Measurements from ENCODE around the gene GP1BA. TPM values are rescaled to one million over a fixed set of nuclear protein-coding genes. Genes with fewer than 3 reads are reported as not detected.

GP1BA gene
- total and polyA plus RNA-seq, 2 experiments from 2014 or later: 0.24 TPM; not detected in 1

GRCh38 chr17:4938688-4939545 is 6.8 kb downstream of the GP1BA start:
- Mint-ChIP-seq H3K4me1 (peaks cover 32% of the 10 kb centered on the region), H3K27me3 (ENCODE audit: insufficient read depth, low read depth, poor library complexity) (peaks cover 13% of the 10 kb centered on the region), H3K27ac (peak overlapping the region; percentile 94), H3K4me3 (peak overlapping the region; percentile 92), H3K36me3 (ENCODE audit: low read depth) (peaks cover 69% of the 10 kb centered on the region), H3K9me3 (no peaks in the 10 kb centered on the region)
- H3K4me2 ChIP-seq: peak overlapping the region; percentile 100
- ATAC-seq (no peak; the same call in 1 of the 3 replicates), DNase-seq (ENCODE audit: low spot score) (no peak)
- peak overlapping the region; percentile 84 for H3K27ac ChIP-seq (ENCODE audit: low read depth)
- peaks cover 18% of the 10 kb centered on the region; the same call in 1 of the 2 replicates for H4K20me1 ChIP-seq (replicated peaks; ENCODE audit: insufficient read depth)
- H3K36me3 ChIP-seq (ENCODE audit: insufficient read depth): peaks cover 5% of the 10 kb centered on the region; the same call in 1 of the 2 replicates
- H2AFZ ChIP-seq: 0 out of 2 replicates have a peak overlapping the region, but pooled peaks have one; percentile 26
- TF ChIP-seq NANOG (IDR thresholded peaks at IDR 0.05; ENCODE audit: borderline replicate concordance) (no peak), JUNB (IDR thresholded peaks at IDR 0.05; ENCODE audit: unreplicated experiment) (no peak), POLR2AphosphoS5 (IDR thresholded peaks at IDR 0.05; ENCODE audit: low read depth) (no peak)
- H3K4me3 ChIP-seq: peak overlapping the region; percentile 78
- peaks cover 34% of the 10 kb centered on the region for H3K79me2 ChIP-seq (replicated peaks; ENCODE audit: insufficient read depth)
- H3F3A ChIP-seq (replicated peaks; ENCODE audit: low read depth): peaks cover 35% of the 10 kb centered on the region
- H3K27me3 ChIP-seq (ENCODE audit: insufficient read depth): no peaks in the 10 kb centered on the region
- H3K4me1 ChIP-seq (ENCODE audit: insufficient read depth): peaks cover 16% of the 10 kb centered on the region
- no peaks in the 10 kb centered on the region for H3K9me2 ChIP-seq (ENCODE audit: insufficient read depth)

GRCh38 chr17:4939546-4939795 is 7.4 kb downstream of the GP1BA start:
- Histone ChIP-seq H3K27ac (ENCODE audit: low read depth) (peak overlapping the region; percentile 84), H4K20me1 (replicated peaks; ENCODE audit: insufficient read depth) (peaks cover 19% of the 10 kb centered on the region; the same call in 1 of the 2 replicates), H3F3A (replicated peaks; ENCODE audit: low read depth) (peaks cover 39% of the 10 kb centered on the region), H3K4me3 (peak overlapping the region; percentile 78), H3K4me1 (ENCODE audit: insufficient read depth) (peaks cover 20% of the 10 kb centered on the region), H3K36me3 (ENCODE audit: insufficient read depth) (peaks cover 5% of the 10 kb centered on the region; the same call in 1 of the 2 replicates), H2AFZ (0 out of 2 replicates have a peak overlapping the region, but pooled peaks have one; percentile 26), H3K4me2 (peak overlapping the region; percentile 100), H3K9me2 (ENCODE audit: insufficient read depth) (no peaks in the 10 kb centered on the region), H3K79me2 (replicated peaks; ENCODE audit: insufficient read depth) (peaks cover 34% of the 10 kb centered on the region), H3K27me3 (ENCODE audit: insufficient read depth) (no peaks in the 10 kb centered on the region)
- ATAC-seq (peak; percentile 12), DNase-seq (ENCODE audit: low spot score) (peak; percentile 55)
- H3K4me1 Mint-ChIP-seq: peaks cover 30% of the 10 kb centered on the region
- peaks cover 19% of the 10 kb centered on the region for H3K27me3 Mint-ChIP-seq (ENCODE audit: insufficient read depth, low read depth, poor library complexity)
- peak overlapping the region; percentile 92 for H3K4me3 Mint-ChIP-seq
- H3K36me3 Mint-ChIP-seq (ENCODE audit: low read depth): peaks cover 74% of the 10 kb centered on the region
- no peaks in the 10 kb centered on the region for H3K9me3 Mint-ChIP-seq
- TF ChIP-seq EZH2 (IDR thresholded peaks at IDR 0.05; ENCODE audit: low read depth, unreplicated experiment): no peak
- no peak for TF ChIP-seq ZNF114 (CRISPR knock-in tag; IDR thresholded peaks at IDR 0.05)
- TF ChIP-seq, protein P1, sequence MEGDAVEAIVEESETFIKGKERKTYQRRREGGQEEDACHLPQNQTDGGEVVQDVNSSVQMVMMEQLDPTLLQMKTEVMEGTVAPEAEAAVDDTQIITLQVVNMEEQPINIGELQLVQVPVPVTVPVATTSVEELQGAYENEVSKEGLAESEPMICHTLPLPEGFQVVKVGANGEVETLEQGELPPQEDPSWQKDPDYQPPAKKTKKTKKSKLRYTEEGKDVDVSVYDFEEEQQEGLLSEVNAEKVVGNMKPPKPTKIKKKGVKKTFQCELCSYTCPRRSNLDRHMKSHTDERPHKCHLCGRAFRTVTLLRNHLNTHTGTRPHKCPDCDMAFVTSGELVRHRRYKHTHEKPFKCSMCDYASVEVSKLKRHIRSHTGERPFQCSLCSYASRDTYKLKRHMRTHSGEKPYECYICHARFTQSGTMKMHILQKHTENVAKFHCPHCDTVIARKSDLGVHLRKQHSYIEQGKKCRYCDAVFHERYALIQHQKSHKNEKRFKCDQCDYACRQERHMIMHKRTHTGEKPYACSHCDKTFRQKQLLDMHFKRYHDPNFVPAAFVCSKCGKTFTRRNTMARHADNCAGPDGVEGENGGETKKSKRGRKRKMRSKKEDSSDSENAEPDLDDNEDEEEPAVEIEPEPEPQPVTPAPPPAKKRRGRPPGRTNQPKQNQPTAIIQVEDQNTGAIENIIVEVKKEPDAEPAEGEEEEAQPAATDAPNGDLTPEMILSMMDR (conservative IDR thresholded peaks at IDR 0.05; ENCODE audit: low read depth in 2 of 2): no peak
- TF ChIP-seq POLR2AphosphoS5 (IDR thresholded peaks at IDR 0.05; ENCODE audit: low read depth): no peak
- no peak for TF ChIP-seq ZNF462 (CRISPR knock-in tag; IDR thresholded peaks at IDR 0.05)
- TF ChIP-seq EZH2phosphoT487 (IDR thresholded peaks at IDR 0.05; ENCODE audit: unreplicated experiment): no peak
- no peak for TF ChIP-seq ZNF331 (CRISPR knock-in tag; IDR thresholded peaks at IDR 0.05; ENCODE audit: low read depth)
- TF ChIP-seq ETS1 (IDR thresholded peaks at IDR 0.05): no peak
- no peak for TF ChIP-seq NANOG (IDR thresholded peaks at IDR 0.05; ENCODE audit: borderline replicate concordance)
- no peak for TF ChIP-seq CREB1 (CRISPR knock-in tag; IDR thresholded peaks at IDR 0.05; ENCODE audit: low read depth)
- H3K27ac Mint-ChIP-seq: peak overlapping the region; percentile 94
